ENCODE data around the gene DISC1.

DNA sequence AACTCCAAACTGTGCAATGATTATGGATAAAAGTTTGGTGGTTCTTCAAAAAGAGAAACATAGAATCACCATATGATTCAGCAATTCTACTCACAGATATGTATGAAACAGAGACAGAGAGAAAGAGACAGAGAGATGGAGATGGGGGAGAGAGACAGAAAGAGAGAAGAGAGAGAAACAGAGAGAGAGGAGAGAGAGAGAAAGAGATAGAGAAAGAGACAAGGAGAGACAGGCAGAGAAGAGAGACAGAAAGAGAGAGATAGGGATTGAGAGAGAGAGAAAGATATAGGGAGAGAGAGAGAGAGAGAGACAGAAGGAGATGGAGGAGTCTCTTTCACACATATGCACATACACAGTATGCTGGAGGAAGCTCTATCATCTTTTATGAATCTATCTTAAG is 87.8 kb downstream of the DISC1 start:
- TF ChIP-seq POLR2A (IDR thresholded peaks at IDR 0.05; ENCODE audit: extremely low read depth, insufficient read length) (no peak), MYC (IDR thresholded peaks at IDR 0.05; ENCODE audit: low read depth, low read length) (no peak)
- TF ChIP-seq, protein P1, sequence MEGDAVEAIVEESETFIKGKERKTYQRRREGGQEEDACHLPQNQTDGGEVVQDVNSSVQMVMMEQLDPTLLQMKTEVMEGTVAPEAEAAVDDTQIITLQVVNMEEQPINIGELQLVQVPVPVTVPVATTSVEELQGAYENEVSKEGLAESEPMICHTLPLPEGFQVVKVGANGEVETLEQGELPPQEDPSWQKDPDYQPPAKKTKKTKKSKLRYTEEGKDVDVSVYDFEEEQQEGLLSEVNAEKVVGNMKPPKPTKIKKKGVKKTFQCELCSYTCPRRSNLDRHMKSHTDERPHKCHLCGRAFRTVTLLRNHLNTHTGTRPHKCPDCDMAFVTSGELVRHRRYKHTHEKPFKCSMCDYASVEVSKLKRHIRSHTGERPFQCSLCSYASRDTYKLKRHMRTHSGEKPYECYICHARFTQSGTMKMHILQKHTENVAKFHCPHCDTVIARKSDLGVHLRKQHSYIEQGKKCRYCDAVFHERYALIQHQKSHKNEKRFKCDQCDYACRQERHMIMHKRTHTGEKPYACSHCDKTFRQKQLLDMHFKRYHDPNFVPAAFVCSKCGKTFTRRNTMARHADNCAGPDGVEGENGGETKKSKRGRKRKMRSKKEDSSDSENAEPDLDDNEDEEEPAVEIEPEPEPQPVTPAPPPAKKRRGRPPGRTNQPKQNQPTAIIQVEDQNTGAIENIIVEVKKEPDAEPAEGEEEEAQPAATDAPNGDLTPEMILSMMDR (IDR thresholded peaks at IDR 0.05; ENCODE audit: low read depth, low read length): no peak
- TF ChIP-seq, protein P2, sequence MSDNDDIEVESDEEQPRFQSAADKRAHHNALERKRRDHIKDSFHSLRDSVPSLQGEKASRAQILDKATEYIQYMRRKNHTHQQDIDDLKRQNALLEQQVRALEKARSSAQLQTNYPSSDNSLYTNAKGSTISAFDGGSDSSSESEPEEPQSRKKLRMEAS (IDR thresholded peaks at IDR 0.05; ENCODE audit: low read depth, low read length): no peak

Measured in NB4 (cell line).